ENCODE measurements around the gene LRP1B.

- TF ChIP-seq, protein P1, sequence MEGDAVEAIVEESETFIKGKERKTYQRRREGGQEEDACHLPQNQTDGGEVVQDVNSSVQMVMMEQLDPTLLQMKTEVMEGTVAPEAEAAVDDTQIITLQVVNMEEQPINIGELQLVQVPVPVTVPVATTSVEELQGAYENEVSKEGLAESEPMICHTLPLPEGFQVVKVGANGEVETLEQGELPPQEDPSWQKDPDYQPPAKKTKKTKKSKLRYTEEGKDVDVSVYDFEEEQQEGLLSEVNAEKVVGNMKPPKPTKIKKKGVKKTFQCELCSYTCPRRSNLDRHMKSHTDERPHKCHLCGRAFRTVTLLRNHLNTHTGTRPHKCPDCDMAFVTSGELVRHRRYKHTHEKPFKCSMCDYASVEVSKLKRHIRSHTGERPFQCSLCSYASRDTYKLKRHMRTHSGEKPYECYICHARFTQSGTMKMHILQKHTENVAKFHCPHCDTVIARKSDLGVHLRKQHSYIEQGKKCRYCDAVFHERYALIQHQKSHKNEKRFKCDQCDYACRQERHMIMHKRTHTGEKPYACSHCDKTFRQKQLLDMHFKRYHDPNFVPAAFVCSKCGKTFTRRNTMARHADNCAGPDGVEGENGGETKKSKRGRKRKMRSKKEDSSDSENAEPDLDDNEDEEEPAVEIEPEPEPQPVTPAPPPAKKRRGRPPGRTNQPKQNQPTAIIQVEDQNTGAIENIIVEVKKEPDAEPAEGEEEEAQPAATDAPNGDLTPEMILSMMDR (IDR thresholded peaks at IDR 0.05): no peak
- TF ChIP-seq POLR2AphosphoS5 (IDR thresholded peaks at IDR 0.05) (no peak), POLR2A (IDR thresholded peaks at IDR 0.05; ENCODE audit: low read depth) (no peak), EP300 (IDR thresholded peaks at IDR 0.05) (no peak)
Measured at GRCh38 chr2:141200191-141200590, 930.6 kb downstream of the LRP1B start.

Data from esophagus muscularis mucosa (tissue), 4 donors.